HG03060 (cell line): Measurements from ENCODE around the gene YAF2.
"Not testable (repeated sequence)": the region's sequence is repeated elsewhere in the genome, so short reads cannot be mapped to it uniquely, and the experiment has no call there.

ENCODE experiments used
- ATAC-seq: cut with Tn5 transposase; IDR thresholded peaks from one replicate; pipeline ENCODE4 v1.9.1; 2021; ENCODE audit warnings: low read depth, moderate number of reproducible peaks; ENCODE audit not compliant: unreplicated experiment

The YAF2 gene

DNA sequence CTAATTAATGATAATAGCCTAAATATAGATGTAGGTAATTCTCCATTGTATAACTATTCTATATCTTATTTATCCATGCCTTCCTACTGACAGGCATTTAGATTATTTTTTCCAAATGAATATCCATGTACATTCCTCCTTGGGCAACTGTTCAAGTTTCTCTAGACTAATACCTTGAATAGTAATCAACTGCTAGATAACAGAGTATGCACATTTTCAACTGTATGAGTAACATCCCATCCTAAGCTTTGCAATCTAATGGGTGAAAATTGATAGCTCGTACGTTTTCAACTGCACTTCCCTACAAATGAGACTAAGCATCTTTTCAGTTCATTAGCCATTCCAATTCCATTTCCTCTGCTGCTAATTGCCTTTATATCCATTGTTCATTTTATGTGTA, 37.0 kb downstream of the YAF2 start:
- no peak for ATAC-seq

DNA sequence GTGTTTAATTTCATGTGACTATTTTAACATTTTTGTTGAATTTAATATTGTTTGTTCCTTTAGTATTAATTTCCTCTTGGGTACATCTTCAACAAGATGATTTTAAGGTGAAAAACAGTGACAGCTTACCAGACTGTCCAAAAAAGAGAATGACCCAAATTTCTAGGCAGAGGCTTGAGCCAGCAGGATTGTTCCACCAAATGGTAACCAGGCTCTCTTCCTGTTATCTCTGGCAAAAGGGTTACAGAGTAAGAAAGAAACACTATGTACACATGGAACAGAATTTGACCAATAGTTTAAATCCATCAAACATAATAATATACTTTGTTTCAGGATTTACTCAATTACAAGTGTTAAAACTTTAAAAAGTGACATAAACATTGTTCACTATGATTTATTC, 39.0 kb downstream of the YAF2 start:
- ATAC-seq: no peak

DNA sequence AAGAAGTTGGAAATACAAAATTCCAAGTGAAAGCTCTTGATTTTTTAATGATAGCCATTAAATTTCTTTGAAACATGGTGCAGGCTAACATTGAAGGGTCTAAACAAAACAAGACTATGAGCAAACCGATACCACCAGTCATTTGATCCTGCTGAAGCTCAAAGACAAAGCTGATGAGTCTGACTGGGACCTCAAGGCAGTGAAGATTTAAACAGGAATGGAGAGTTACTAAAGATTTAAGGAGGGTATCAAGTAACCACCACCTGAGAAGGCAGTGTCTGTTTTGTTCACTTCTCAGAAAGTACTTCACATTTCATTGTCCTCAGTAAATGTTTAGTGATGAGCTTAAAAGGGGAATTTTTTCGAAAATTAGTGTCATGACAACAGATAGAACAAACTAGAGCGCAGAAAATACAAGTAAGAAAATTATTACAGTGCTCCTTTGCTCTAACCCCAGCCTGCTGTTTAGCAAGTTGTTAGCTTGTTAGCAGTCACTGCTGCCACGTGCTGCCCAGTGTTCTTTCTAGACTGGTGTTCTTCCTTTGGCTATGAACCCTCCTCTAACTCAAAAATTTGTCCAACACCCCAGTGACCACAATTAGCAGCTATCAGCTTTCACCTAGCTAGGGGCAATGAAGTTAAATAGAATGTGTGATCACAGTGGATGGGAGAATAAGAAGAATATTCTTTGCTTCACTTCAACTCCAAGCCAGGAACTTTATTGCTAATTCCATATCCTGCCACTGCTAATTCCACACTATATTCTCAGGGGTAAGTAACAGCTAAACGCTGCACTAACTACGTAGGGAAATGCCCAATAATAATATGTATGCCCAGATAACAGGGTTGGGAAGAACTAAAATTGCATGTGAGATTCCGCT, 41.1 kb downstream of the YAF2 start:
- no peak for ATAC-seq

DNA sequence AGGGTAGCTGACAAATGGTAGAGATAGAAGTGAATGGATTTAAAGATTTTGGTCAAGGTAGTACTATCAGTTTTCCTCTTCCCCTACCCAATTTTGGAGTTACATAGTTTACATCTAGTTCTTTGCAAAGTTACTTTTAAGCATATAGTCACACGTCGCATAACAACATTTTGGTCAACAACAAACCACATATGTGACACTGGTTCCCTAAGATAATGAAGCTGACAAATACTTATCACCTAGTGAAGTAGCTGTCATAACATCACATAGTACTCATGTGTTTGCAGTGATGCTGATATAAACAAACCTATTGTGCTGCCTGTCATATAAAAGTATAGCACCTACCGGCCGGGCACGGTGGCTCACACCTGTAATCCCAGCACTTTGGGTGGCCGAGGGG, 45.4 kb downstream of the YAF2 start:
- ATAC-seq: no peak

DNA sequence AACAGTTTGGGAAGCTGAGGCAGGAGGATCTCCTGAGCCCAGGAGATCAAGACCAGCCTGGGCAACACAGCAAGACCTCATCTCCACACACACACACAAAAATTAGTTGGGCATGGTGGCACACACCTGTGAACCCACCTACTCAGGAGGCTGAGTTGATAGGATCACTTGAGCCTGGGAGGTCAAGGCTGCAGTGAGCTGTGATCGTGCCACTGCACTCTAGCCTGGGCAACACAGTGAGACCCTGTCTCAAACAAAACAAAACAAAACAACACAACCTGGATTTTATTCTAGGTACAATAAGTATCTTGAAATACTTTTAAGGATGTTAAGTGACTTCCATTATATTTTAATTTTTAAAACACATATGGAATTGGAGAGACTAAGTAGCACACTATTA, 45.8 kb downstream of the YAF2 start:
- ATAC-seq: no peak

DNA sequence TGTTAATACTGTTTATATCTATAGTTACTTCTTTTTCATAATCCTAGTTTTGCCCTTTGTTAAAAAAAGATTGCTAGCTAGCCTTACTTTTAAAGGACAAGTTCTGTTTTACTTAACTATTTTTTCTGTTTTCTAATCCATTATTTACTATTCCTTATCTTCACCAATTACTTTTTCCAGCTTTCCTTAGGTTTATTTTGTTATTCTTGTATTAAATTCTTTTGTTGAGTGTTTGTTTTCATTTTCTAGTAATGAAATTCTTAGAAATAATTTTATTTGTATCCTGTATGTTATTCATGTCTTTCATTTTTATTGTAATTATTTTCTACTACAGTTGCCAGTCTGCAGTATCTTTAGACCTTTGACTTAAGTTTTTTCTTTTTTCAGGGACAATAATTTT, 47.7 kb downstream of the YAF2 start:
- ATAC-seq: no peak

DNA sequence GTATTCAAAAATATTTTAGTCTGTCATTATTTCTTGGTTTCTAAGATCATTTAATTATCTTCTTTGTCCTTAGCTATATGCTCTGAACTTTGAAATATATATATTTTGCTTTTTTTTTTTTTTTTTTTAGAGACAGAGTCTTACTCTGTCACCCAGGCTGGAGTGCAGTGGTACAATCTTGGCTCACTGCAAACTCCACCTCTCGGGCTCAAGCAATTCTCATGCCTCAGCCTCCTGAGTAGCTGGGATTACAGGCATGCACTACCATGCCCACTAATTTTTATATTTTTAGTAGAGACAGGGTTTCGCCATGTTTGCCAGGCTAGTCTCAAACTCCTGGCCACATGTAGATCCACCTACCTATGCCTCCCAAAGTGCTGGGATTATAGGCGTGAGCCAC, 49.8 kb downstream of the YAF2 start:
- ATAC-seq: not testable (repeated sequence)

DNA sequence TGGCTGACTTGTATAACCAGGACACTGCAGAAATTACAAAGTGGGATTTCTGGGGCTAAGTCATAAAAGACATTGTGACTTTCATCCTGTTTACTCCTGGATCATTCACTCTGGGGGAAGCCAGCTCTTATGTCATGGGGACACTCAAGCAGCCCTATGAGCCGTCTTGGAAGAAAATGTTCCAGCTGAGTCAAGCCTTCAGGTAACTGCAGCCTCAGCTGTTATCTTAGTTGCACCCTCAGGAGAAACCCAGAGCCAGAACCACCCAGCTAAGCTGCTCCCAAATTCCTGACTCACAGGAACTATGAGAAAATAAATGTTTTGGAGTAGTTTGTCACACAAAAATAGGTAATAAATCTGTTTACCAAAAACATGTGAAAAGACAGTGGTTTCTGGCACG, 50.2 kb downstream of the YAF2 start:
- no peak for ATAC-seq

DNA sequence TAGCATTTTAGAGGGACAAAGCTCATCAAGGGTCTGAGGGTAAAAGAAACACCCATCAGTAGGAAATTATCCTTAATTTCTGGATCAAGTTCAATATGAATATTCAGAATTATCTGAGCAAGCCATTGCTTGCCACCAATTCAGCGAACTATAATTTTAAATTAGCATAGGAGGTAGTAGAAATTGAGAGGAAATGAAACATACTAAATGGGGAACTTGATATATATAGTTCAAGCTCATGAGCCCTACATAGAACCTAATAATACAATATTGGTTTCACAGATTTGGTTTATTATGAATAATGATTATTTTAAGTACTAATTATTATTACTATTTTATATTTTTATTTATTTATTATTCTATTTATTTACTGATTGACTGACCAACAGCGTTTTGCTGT, 51.3 kb downstream of the YAF2 start:
- ATAC-seq: no peak

DNA sequence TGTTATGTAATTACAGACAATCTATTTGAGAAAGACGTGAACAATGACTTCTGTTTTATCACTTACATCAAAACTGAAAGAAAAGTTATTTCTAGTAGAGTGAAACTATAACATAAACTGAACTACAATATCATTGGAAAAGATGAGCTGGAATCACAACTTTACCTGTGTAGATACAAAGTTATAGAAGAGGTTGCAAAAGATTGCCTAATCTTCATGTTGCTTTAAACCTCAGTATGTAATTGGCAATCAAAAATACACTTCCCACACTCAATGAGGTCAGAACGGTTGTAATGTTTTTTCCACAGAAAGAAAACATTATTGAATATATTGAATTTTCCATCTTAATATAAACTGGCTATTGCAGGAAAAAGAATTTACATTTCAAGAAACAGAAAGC, 55.7 kb downstream of the YAF2 start:
- ATAC-seq: no peak

DNA sequence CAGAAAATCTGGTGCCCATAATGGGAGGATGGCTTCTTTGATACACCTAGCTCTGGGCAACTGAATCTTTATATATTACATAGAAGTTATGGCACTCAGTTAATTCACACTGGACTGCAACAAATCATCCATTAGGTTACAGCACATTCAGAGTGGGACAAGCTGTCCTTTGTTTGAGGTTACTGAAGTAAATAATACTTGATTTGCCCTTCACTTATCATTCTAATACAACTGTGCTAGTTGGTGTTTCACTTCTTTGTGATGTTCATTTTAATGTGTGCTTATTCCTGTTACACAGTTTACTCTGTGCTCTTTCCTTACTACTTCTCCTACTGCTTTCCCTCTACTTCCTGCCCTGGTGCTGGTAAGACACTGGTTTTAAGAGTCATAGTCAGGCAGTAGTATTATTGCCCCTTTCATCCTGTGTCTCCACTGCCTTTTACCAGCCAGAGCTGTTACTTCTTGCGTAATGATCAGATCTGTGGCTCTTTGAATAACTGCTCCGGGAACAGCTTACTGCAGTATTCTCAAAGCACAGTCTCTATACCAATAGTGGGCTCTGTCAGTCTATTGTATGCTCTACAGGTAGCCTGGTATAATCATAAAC, 57.0 kb downstream of the YAF2 start:
- no peak for ATAC-seq

DNA sequence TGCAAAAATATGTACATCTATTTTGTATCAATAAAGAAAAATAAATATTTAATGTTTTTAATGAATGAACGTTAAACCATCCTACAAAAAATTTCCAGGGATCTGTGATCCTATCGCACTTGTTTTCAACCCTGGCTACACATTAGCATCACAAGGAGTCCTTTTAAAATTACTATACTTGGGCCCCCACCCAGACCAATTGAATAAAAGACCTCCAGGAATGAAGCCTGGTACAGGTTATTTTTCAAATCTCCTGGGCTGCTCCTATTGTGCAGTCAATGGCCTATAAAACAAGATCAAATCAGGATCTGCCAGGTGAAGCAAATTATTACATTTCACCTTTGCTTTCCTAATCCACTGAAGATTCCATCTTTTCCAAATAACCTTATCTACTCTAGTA, 59.9 kb downstream of the YAF2 start:
- no peak for ATAC-seq

DNA sequence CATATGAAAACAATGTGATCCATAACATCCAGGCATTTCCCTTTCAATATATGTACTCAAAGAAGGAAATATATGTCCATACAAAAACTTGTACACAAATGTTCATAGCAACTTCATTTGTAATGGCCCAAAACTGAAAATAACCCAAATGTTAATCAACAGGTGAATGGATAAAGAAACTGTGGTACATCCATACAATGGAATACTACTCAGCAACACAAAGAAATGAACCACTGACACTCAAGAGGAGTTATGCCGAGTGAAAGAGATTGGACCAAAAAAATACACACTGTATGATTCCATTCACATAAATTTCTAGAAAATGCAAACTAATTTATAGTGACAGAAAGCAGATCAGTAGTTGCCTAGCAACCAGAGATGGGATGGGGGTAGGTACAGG, 63.1 kb downstream of the YAF2 start:
- no peak for ATAC-seq

DNA sequence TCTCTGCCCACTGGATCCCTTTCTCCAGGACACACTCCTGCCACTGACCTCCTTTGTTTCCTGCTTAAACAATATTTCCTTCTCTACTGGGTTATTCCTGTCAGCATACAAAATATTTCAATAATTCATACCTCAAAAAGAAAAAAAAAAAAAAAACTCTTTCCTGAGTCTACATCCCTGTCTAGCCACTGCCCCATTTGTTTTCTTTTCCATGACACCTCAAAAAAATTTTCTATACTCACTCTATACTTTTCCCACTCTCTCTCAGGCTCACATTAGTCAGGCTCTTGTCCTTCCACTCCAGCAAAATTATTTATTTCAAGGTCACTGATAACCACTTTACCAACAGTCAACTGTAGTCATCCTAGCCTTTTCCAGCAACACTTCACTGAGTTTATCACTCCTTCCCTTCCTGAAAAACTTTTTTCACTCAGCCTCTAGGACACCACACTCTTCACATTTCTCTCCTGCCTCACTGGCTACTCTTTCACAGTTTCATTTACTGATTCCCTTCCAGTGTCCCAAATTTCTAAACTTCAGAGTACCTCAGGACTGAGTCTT, 64.0 kb downstream of the YAF2 start:
- ATAC-seq: no peak

DNA sequence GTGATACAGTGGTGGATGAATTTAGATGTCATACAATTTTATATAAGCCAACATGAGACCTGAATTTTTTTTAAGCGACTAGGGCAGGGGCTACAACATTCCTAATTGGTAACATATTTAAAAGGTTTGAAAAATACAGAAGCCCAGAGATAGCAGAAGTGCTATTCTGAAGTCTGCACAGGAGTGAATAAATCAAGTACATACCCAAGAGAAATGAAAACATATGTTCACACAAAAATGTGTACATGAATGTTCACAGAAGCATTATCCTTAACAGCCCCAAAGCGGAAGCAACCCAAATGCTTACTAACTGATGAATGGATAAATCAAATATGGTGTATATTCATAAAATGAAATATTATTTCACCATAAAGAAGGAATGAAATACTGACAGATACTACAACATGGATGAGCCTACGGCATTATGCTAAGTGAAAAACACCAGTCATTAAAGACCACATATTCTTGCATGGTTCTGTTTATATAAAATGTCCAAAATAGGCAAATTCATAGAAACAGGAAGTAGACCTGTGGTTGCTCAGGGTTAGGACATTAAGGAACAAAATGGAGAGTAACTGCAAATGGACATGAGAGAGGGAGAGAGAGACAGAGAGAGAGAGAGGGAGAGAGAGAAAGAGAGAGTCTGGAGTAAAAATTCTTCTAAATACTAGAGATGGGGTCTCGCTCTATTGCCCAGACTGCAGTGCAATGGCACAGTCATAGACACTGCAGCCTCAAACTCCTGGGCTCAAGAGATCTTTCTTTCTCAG, 65.4 kb downstream of the YAF2 start:
- ATAC-seq: no peak

DNA sequence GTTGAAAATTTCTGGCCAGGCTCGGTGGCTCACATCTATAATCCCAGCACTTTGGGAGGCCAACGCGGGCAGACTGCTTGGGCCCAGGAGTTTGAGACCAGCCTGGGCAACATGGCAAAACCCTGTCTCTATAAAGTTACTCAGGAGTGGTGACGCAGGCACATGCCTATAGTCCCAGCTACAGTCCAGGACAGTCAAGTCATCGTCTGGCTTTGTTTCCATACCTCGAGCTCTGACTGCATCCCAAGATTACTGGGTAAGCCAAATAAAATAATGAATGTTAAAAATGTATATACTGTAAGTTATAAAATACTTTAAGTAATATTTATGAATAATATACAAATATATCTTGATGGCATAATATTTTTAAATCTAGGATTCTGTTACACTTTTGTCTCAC, 70.3 kb downstream of the YAF2 start:
- no peak for ATAC-seq

DNA sequence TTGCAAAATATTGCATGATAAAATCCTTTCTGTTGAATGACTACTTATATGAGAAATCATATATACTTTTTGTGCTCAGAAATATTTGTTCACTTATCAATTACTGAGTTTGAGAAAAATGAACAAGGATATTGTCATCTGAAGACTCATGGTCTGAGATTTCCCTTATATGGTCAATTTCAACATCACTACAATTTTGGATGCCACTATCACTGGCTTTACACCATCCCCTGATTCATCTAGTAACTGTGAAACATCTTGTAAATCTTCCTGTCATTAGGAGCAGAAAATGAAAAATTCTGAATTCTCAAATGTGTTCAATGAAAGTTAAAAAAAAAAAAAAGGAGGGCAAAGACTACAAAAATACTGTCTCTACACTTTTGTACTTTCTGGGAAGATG, 71.5 kb downstream of the YAF2 start:
- no peak for ATAC-seq

DNA sequence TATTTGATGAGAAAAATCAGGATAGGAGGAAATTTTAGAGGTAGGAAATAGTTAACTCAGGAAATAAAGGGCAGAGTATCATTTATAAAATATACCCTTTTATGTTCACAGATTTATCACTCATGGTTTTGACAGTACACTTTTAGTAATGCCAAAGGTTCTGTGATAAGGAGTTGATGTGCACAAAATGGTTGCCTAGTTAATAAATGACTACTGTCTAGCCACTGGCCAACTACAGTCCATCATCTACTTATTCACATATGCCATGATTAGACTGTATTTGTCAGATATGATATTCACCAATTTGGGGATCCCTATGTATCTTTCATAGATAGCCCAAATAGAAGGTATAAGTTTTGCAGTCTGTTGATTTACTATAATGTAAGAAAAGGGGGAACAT, 74.1 kb downstream of the YAF2 start:
- ATAC-seq: no peak

DNA sequence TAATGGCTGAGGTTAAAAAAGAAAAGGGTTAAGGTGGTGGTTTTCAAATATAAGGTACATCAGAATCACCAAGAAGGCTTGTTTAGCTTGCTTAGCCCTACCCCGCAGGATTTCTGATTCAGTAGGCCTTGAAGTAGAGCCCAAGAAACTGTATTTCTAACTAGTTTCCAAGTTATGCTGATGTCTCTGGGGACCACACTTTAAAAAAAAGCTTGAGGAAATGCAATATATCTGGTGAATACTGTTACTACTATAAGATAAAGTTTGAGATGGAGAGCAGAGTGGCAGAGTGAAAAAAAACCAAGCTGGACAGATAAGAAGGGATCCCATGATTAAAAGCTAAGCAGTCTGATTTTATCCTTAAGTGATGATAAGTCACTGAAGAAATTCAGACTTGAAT, 75.1 kb downstream of the YAF2 start:
- ATAC-seq: no peak

DNA sequence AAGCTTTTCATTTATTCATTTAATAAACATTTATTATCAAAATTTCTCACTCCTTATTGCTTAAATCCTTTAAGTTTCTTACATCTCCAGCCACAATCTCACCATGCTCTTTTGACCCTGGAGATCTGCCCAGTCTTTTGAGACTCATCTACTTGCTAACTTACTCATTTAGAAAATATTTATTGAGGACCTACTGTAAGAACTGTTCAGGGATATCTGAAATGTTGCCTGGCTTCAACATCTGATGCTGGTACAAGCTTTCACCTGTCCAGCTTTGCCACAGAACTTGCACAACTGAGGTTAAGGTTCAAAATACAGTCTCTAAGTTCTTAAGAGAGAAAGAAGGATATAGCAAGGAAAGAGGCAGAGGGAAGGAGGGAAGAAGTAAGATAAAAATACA, 75.9 kb downstream of the YAF2 start:
- ATAC-seq: no peak

DNA sequence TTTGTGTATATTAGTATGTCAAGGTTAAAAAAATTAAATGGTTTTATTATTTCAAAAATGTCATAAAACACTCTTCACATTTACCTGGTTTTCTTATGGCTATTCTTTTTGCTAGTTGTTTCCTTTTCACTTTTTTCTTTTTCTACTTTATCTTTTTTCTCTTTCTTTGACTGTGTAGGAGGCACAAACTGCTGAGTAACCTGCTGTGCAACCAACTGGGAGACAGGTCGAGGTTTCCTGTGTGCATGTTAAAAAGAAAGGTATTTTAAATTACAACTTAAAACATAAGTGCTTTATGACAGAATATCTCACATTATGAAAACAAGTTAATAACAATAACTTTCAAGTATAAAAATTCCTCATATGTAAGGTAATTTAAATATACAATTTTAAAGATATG, 76.5 kb downstream of the YAF2 start:
- ATAC-seq: no peak
